AG04450 (cell line): ENCODE results near the gene PIP5K1B. TPM values are rescaled to one million over a fixed set of nuclear protein-coding genes. Genes with fewer than 3 reads are reported as not detected.

Experiments used
- CTCF ChIA-PET: fragments of 300-600, 350-600 bp; formaldehyde crosslinking; extraction: SDS; loops from one replicate; lab custom pipeline; 2022; ENCODE audit warnings: antibody characterized with exemption, inconsistent platforms; lab: Charles Lee
- POLR2A ChIA-PET: fragments of 350-600 bp; formaldehyde crosslinking; extraction: SDS; loops from one replicate; lab custom pipeline; 2021; ENCODE audit warnings: antibody characterized with exemption, inconsistent platforms; lab: Yijun Ruan, JAX
- DNase-seq: peaks from one replicate; pipeline ENCODE4 v3.0.0-alpha.2; 2011; ENCODE audit warnings: low read depth, low spot score
- H3K27ac ChIP-seq: one replicate; pipeline ENCODE4 v1.5.1; 2012; ENCODE audit warnings: low read depth, low read length, control low read depth
- H3K27me3 ChIP-seq: one replicate; pipeline ENCODE4 v1.6.0; 2012; ENCODE audit warnings: low read length; ENCODE audit not compliant: control insufficient read depth, insufficient read depth
- H3K4me3 ChIP-seq: 2 replicates; pipeline ENCODE4 v1.5.1; 2011; ENCODE audit warnings: mild to moderate bottlenecking, low read depth, low read length, control low read depth
- H3K9me3 ChIP-seq: 2 replicates; pipeline ENCODE4 v1.5.1; 2012; ENCODE audit warnings: low read length; ENCODE audit not compliant: control insufficient read depth, insufficient read depth
- CTCF ChIP-seq: IDR thresholded peaks from 2 replicates; pipeline ENCODE4 v1.5.1; 2011; ENCODE audit warnings: low read depth, low read length, control low read depth, inconsistent platforms
- polyA plus RNA-seq: library from polyadenylated mRNA; depleted of rRNA; stranded (reverse); fragments of >200 nt; gene quantifications from 2 replicates; pipeline ENCODE4 v1.2.3, GENCODE V29; 2011

PIP5K1B gene
- polyA plus RNA-seq, 1 experiment: not detected

GRCh38 chr9:68998812-68999211, 293.8 kb downstream of the PIP5K1B start:
- no peak for DNase-seq
- ChIA-PET CTCF (interaction anchor here (0.7 to 2.4 kb wide), 10 partner anchors 14 to 656 kb away, joined by 3 to 18 read pairs (median 4); no protein-coding TSS in a partner anchor), POLR2A (no interaction called here)
- H3K9me3 ChIP-seq: no peaks in the 10 kb centered on the region
- TF ChIP-seq CTCF: no peak
- no peak overlapping the region for H3K27ac ChIP-seq
- peaks cover 6% of the 10 kb centered on the region for H3K27me3 ChIP-seq
- no peak overlapping the region for H3K4me3 ChIP-seq

GRCh38 chr9:68999393-69000105, 294.5 kb downstream of the PIP5K1B start:
- POLR2A ChIA-PET: no interaction called here
- peak; percentile 90 for TF ChIP-seq CTCF

GRCh38 chr9:69001921-69002320, 296.9 kb downstream of the PIP5K1B start:
- Histone ChIP-seq H3K9me3 (no peaks in the 10 kb centered on the region), H3K4me3 (no peak overlapping the region), H3K27me3 (peaks cover 6% of the 10 kb centered on the region), H3K27ac (no peak overlapping the region)
- ChIA-PET CTCF (interaction anchor here (0.6 to 1.8 kb wide), 5 partner anchors 16 to 418 kb away, joined by 3 to 11 read pairs (median 4); no protein-coding TSS in a partner anchor), POLR2A (no interaction called here)
- TF ChIP-seq CTCF: no peak
- no peak for DNase-seq

More at GRCh38 chr9:68999393-69000105, 294.5 kb downstream of the PIP5K1B start:
- Histone ChIP-seq H3K27ac (no peak overlapping the region), H3K9me3 (no peaks in the 10 kb centered on the region), H3K4me3 (no peak overlapping the region), H3K27me3 (peaks cover 6% of the 10 kb centered on the region)
- CTCF ChIA-PET: interaction anchor here (0.6 to 2.4 kb wide), 17 partner anchors 10 to 657 kb away, joined by 3 to 18 read pairs (median 4); no protein-coding TSS in a partner anchor
- DNase-seq: peak; percentile 24

- H3K4me3 ChIP-seq: no peak overlapping the region
- H3K27ac ChIP-seq: no peak overlapping the region
- H3K27me3 ChIP-seq: no peaks in the 10 kb centered on the region
- ChIA-PET CTCF (interaction anchor here (1.6 to 1.8 kb wide), 3 partner anchors 15 to 419 kb away, joined by 4 to 11 read pairs (median 4); no protein-coding TSS in a partner anchor), POLR2A (no interaction called here)
- DNase-seq: no peak
- no peak for TF ChIP-seq CTCF
- H3K9me3 ChIP-seq: no peaks in the 10 kb centered on the region
These were observed 298.0 kb downstream of the PIP5K1B start for GRCh38 chr9:69003051-69003450.

- TF ChIP-seq CTCF: no peak
- no peaks in the 10 kb centered on the region for H3K9me3 ChIP-seq
- H3K4me3 ChIP-seq: no peak overlapping the region
- no peak for DNase-seq
- no peak overlapping the region for H3K27ac ChIP-seq
- CTCF ChIA-PET: interaction anchor here (0.6 to 1.7 kb wide), 4 partner anchors 8 to 419 kb away, joined by 3 to 12 read pairs (median 4); no protein-coding TSS in a partner anchor
- POLR2A ChIA-PET: no interaction called here
- peaks cover 2% of the 10 kb centered on the region for H3K27me3 ChIP-seq
These were observed 299.8 kb downstream of the PIP5K1B start for GRCh38 chr9:69004836-69005235.
